GM13976 (cell line): ENCODE data around the gene NFIA.
A peak's percentile ranks its signal among the peaks of the same experiment; 100 is the strongest.

Source experiments
- DNase-seq: peaks from one replicate; pipeline ENCODE4 v3.0.0; 2012; ENCODE audit warnings: low spot score
- CTCF ChIP-seq: IDR thresholded peaks from 2 replicates; pipeline ENCODE4 v1.5.1; 2012; ENCODE audit warnings: borderline replicate concordance, mild to moderate bottlenecking; ENCODE audit not compliant: insufficient read depth; ENCODE audit errors: extremely low read depth, missing control alignments, control extremely low read depth
- in situ Hi-C: fragments of 300-500 bp; cut with MboI; formaldehyde crosslinking; loops from one replicate; pipeline ENCODE4 v1.12.0; 2022; ENCODE audit warnings: low sequenced_read_pairs, mixed read lengths, inconsistent platforms; ENCODE audit not compliant: unreplicated experiment

The NFIA gene

GRCh38 chr1:61076728-61077675 is 5.4 kb upstream of the NFIA start:
- in situ Hi-C loops, result no loop called here
- no peak for TF ChIP-seq CTCF
- DNase-seq, result peak; percentile 56

- DNase-seq, result peak; percentile 77
These were observed 4.5 kb upstream of the NFIA start for GRCh38 chr1:61077676-61078541.

GRCh38 chr1:61078618-61079295 is 3.6 kb upstream of the NFIA start:
- no peak for DNase-seq
- in situ Hi-C loops, result no loop called here
- no peak for TF ChIP-seq CTCF

More at GRCh38 chr1:61077676-61078541, 4.5 kb upstream of the NFIA start:
- in situ Hi-C loops, result no loop called here
- no peak for TF ChIP-seq CTCF

- in situ Hi-C loops, result no loop called here
- no peak for TF ChIP-seq CTCF
- no peak for DNase-seq
These were observed 3.0 kb upstream of the NFIA start for GRCh38 chr1:61079296-61079897.

GRCh38 chr1:61079898-61080336 is 2.4 kb upstream of the NFIA start:
- DNase-seq, result no peak
- TF ChIP-seq CTCF, result no peak
- in situ Hi-C loops, result no loop called here
